ENCODE measurements around the gene OSBPL1A. TPM values are rescaled to one million over a fixed set of nuclear protein-coding genes. Genes with fewer than 3 reads are reported as not detected.

OSBPL1A gene
- total RNA-seq, 4 donors from 2014 or later, result 16.1 to 80.0 (median 61.4) TPM

- intact Hi-C loops (cut with DNase I; ENCODE audit: low total_unique reads) (no loop called here), in situ Hi-C loops (cut with MboI; ENCODE audit: low pct_ligation_motif_present in 1 of 4, low pct_unique_long_range_greater_than_20kb in 1 of 4, low sequenced_read_pairs in 3 of 4) (no loop called here)
- no peaks in the 10 kb centered on the region for H3K27me3 ChIP-seq
- no peaks in the 10 kb centered on the region for H3K36me3 ChIP-seq
- H3K27ac ChIP-seq, result no peak overlapping the region
- no peaks in the 10 kb centered on the region for H3K9me3 ChIP-seq
- DNase-seq, result no peak
- peaks cover 0 to 23% (median 13%) of the 10 kb centered on the region in 4 donors for H3K4me1 ChIP-seq
- H3K4me3 ChIP-seq, result no peak overlapping the region
- TF ChIP-seq POLR2AphosphoS5 (IDR thresholded peaks at IDR 0.05) (no peak), POLR2A (IDR thresholded peaks at IDR 0.05) (no peak), EP300 (IDR thresholded peaks at IDR 0.05; ENCODE audit: low read depth) (no peak)
- TF ChIP-seq, protein P1, sequence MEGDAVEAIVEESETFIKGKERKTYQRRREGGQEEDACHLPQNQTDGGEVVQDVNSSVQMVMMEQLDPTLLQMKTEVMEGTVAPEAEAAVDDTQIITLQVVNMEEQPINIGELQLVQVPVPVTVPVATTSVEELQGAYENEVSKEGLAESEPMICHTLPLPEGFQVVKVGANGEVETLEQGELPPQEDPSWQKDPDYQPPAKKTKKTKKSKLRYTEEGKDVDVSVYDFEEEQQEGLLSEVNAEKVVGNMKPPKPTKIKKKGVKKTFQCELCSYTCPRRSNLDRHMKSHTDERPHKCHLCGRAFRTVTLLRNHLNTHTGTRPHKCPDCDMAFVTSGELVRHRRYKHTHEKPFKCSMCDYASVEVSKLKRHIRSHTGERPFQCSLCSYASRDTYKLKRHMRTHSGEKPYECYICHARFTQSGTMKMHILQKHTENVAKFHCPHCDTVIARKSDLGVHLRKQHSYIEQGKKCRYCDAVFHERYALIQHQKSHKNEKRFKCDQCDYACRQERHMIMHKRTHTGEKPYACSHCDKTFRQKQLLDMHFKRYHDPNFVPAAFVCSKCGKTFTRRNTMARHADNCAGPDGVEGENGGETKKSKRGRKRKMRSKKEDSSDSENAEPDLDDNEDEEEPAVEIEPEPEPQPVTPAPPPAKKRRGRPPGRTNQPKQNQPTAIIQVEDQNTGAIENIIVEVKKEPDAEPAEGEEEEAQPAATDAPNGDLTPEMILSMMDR (IDR thresholded peaks at IDR 0.05), result no peak
- WGBS, 2 donors (ENCODE audit: low coverage in 1 of 2), result 74 to 77% methylated on average over 6 of the region's 6 CpGs
These were observed 188.1 kb downstream of the OSBPL1A start for GRCh38 chr18:24209558-24209957.

- H3K36me3 ChIP-seq, result no peaks in the 10 kb centered on the region
- DNase-seq, result no peak
- no peaks in the 10 kb centered on the region for H3K9me3 ChIP-seq
- in situ Hi-C loops (cut with MboI; ENCODE audit: low pct_ligation_motif_present in 1 of 4, low pct_unique_long_range_greater_than_20kb in 1 of 4, low sequenced_read_pairs in 3 of 4) (no loop called here), intact Hi-C loops (cut with DNase I; ENCODE audit: low total_unique reads) (no loop called here)
- TF ChIP-seq POLR2AphosphoS5 (IDR thresholded peaks at IDR 0.05), result no peak
- TF ChIP-seq, protein P1 (IDR thresholded peaks at IDR 0.05), result no peak
- H3K27ac ChIP-seq, result no peak overlapping the region
- no peaks in the 10 kb centered on the region for H3K27me3 ChIP-seq
- no peak overlapping the region for H3K4me3 ChIP-seq
- WGBS, 2 donors (ENCODE audit: low coverage in 1 of 2), result 33 to 43% methylated on average over 2 of the region's 2 CpGs
- H3K4me1 ChIP-seq, result peaks cover 0 to 12% (median 4%) of the 10 kb centered on the region in 4 donors
These were observed 189.2 kb downstream of the OSBPL1A start for GRCh38 chr18:24208270-24209035.

DNA sequence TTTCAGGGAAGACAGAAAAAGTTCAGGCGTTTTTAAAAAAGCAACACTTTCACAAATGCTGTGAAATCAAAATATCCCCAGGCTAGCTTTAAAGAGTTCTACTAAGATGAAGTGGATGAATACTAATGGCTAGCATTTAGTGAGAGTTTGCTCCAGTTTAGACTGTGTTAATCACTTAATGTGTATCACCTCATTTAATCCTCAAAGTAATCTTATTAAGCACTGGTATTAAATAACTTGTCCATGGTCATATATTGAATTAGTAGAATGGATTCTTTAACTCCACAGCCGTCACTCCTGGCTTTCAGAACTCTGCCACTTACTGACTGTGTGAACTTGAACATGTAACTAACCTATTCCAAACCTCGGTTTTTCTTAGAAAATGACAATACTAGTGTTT, 192.7 kb downstream of the OSBPL1A start:
- Histone ChIP-seq H3K9me3 (no peaks in the 10 kb centered on the region), H3K27me3 (no peaks in the 10 kb centered on the region), H3K36me3 (no peaks in the 10 kb centered on the region), H3K27ac (no peak overlapping the region), H3K4me3 (no peak overlapping the region), H3K4me1 (no peaks in the 10 kb centered on the region)
- TF ChIP-seq, protein P1 (IDR thresholded peaks at IDR 0.05), result no peak
- TF ChIP-seq EP300 (IDR thresholded peaks at IDR 0.05; ENCODE audit: low read depth), result no peak
- no peak for TF ChIP-seq POLR2A (IDR thresholded peaks at IDR 0.05)
- TF ChIP-seq POLR2AphosphoS5 (IDR thresholded peaks at IDR 0.05), result no peak
- in situ Hi-C loops (cut with MboI; ENCODE audit: low pct_ligation_motif_present in 1 of 4, low pct_unique_long_range_greater_than_20kb in 1 of 4, low sequenced_read_pairs in 3 of 4), result no loop called here
- DNase-seq, result no peak
- intact Hi-C loops (cut with DNase I; ENCODE audit: low total_unique reads), result no loop called here
- WGBS, 2 donors (ENCODE audit: low coverage in 1 of 2), result 82 to 88% methylated on average over 3 of the region's 3 CpGs

DNA sequence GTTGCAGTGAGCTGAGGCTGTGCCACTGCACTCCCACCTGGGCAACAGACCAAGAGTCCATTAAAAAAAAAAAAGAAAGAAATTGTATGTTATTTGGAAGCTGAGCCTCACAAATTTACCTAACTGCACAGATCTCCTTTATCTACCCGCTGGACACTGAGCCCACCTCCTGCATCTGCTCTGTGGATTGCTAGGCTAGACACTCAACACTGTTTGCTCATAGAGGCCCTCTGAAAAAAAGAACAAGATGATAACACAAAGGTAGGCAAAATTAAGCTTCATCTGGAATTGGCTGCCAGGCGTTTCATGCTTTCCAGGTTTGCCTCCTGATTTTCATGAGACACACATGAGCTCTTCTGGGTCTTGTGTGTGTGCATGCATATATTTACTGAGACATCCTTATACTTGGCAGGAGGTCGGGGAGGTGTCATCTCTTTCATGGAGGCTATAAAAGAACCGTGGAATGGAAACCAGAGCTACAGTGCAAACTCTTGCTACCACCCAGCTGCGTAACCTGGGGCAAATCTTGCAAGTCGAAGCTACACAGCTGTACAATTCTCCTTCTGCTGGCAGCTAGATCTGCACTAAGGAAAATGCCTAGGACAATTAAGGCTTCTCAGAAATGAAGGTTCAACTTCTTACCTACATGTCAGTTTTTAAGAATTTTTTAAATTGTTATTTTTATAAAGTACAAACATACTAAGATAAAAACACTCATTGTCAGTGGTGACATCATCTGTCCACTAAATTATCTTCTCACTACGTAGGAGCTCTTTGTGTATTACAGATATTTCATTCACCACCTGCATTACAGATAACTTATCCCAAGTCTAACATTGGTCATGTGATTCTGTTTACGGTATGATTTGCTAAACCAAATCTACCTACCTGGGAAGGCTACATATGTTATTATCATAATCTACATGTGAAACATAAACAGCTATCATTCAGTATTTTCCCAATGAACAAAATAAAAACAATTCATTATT, 195.6 kb downstream of the OSBPL1A start:
- TF ChIP-seq POLR2AphosphoS5 (IDR thresholded peaks at IDR 0.05), result peak in 2 of 3 donors; percentile 29 to 66
- no peak for TF ChIP-seq POLR2A (IDR thresholded peaks at IDR 0.05)
- DNase-seq, result no peak
- WGBS, 2 donors (ENCODE audit: low coverage in 1 of 2), result 69 to 79% methylated on average over 5 to 8 of the region's 8 CpGs
- intact Hi-C loops (cut with DNase I; ENCODE audit: low total_unique reads) (no loop called here), in situ Hi-C loops (cut with MboI; ENCODE audit: low pct_ligation_motif_present in 1 of 4, low pct_unique_long_range_greater_than_20kb in 1 of 4, low sequenced_read_pairs in 3 of 4) (no loop called here)
- Histone ChIP-seq H3K27ac (peak overlapping the region in 1 of 4 donors; percentile 9), H3K4me3 (no peak overlapping the region), H3K4me1 (no peaks in the 10 kb centered on the region), H3K9me3 (no peaks in the 10 kb centered on the region), H3K27me3 (no peaks in the 10 kb centered on the region), H3K36me3 (no peaks in the 10 kb centered on the region)

All from transverse colon (tissue), 4 donors.